HepG2 (cell line): ENCODE results near the gene VAPA. TPM values are rescaled to one million over a fixed set of nuclear protein-coding genes. Genes with fewer than 3 reads are reported as not detected.

ENCODE experiments used
- ATF3 ChIP-seq: sonication (generic); formaldehyde crosslinking; IDR thresholded peaks from 2 replicates; pipeline ENCODE4 v1.4.0; 2020; ENCODE audit warnings: missing genetic modification reagents
- CC2D1A ChIP-seq: sonication (generic); formaldehyde crosslinking; IDR thresholded peaks from 2 replicates; pipeline ENCODE4 v1.8.1; 2023; ENCODE audit warnings: mild to moderate bottlenecking, missing genetic modification reagents
- CHCHD3 ChIP-seq: sonication (generic); formaldehyde crosslinking; IDR thresholded peaks from 2 replicates; pipeline ENCODE4 v1.8.0; 2022; ENCODE audit warnings: mild to moderate bottlenecking, missing genetic modification reagents, moderate library complexity
- CREB1 ChIP-seq, 2 experiments: fragments of 450-650 bp in 1 of 2; IDR thresholded peaks; 2 replicates each; pipeline ENCODE4 v1.6.1; 2016 to 2017; ENCODE audit warnings: control low read depth in 1 of 2, mild to moderate bottlenecking in 1 of 2, missing compliant biosample characterization in 1 of 2, missing genetic modification characterization in 1 of 2
- KDM5A ChIP-seq: fragments of 200-600 bp; sonication (generic); IDR thresholded peaks from 2 replicates; pipeline ENCODE4 v1.7.0; 2018; ENCODE audit warnings: antibody characterized with exemption, mild to moderate bottlenecking, low read length, borderline replicate concordance
- KDM6A ChIP-seq: IDR thresholded peaks from 2 replicates; pipeline ENCODE4 v1.6.1; 2016; ENCODE audit warnings: low read depth
- NFKBIZ ChIP-seq: IDR thresholded peaks from 2 replicates; pipeline ENCODE4 v1.6.1; 2018; ENCODE audit warnings: missing genetic modification reagents, missing compliant biosample characterization
- NFYC ChIP-seq: IDR thresholded peaks from 2 replicates; pipeline ENCODE4 v1.6.1; 2016; ENCODE audit warnings: missing genetic modification reagents, missing compliant biosample characterization
- RARA ChIP-seq: IDR thresholded peaks from 2 replicates; pipeline ENCODE4 v1.6.1; 2016; ENCODE audit warnings: missing genetic modification reagents, missing compliant biosample characterization
- SUZ12 ChIP-seq: fragments of 150-350 bp; IDR thresholded peaks from 2 replicates; pipeline ENCODE4 v1.6.1; 2014; ENCODE audit warnings: low read depth, low read length
- ZBTB40 ChIP-seq, 2 experiments: fragments of 450-650 bp in 1 of 2; sonication (generic) in 1 of 2; formaldehyde crosslinking in 1 of 2; IDR thresholded peaks; 2 replicates each; pipeline versions ENCODE4 v1.6.1 to v1.8.0; 2016 to 2022; ENCODE audit warnings: antibody characterized with exemption in 1 of 2, mild to moderate bottlenecking in 1 of 2, missing genetic modification reagents in 1 of 2
- ZFX ChIP-seq: sonication (generic); formaldehyde crosslinking; IDR thresholded peaks from 2 replicates; pipeline ENCODE4 v1.4.0; 2020; ENCODE audit warnings: mild to moderate bottlenecking, low read depth, missing genetic modification reagents, moderate library complexity
- ZNF484 ChIP-seq: sonication (generic); formaldehyde crosslinking; IDR thresholded peaks from 2 replicates; pipeline ENCODE4 v1.5.1; 2020; ENCODE audit warnings: mild to moderate bottlenecking, low read depth, missing genetic modification reagents, borderline replicate concordance
- ZNF503 ChIP-seq: sonication (generic); formaldehyde crosslinking; IDR thresholded peaks from 2 replicates; pipeline ENCODE4 v1.4.0; 2020; ENCODE audit warnings: missing genetic modification reagents
- ZNF580 ChIP-seq: IDR thresholded peaks from 2 replicates; pipeline ENCODE4 v1.6.1; 2016; ENCODE audit warnings: low read depth, borderline replicate concordance
- ZNF619 ChIP-seq: sonication (generic); formaldehyde crosslinking; IDR thresholded peaks from 2 replicates; pipeline ENCODE4 v1.4.0; 2020; ENCODE audit warnings: mild to moderate bottlenecking, missing genetic modification reagents
- ZNF652 ChIP-seq: IDR thresholded peaks from 2 replicates; pipeline ENCODE4 v1.6.1; 2016; ENCODE audit warnings: low read depth, borderline replicate concordance
- polyA plus RNA-seq, 8 experiments: library from polyadenylated mRNA; depleted of rRNA in 3 of 8; stranded (reverse) in 7 of 8; unstranded in 1 of 8; fragments of >200 nt; fragmentation: Illumina TruSeq in 4 of 8; extraction: Trizol in 4 of 8; gene quantifications; 2 replicates each; pipeline versions ENCODE4 v1.2.1 to v1.2.3, GENCODE V29; 2011 to 2016; ENCODE audit warnings: low read depth in 4 of 8, missing spikeins in 1 of 8, mixed read lengths in 1 of 8; ENCODE audit not compliant: insufficient read depth in 1 of 8
- total RNA-seq, 5 experiments: library from RNA; depleted of rRNA; stranded (reverse); fragments of >200 nt; fragmentation: Illumina TruSeq; extraction: Trizol; gene quantifications; 2 replicates each; pipeline ENCODE4 v1.2.3, GENCODE V29; 2016; ENCODE audit warnings: low read depth in 1 of 5

The VAPA gene
- total and polyA plus RNA-seq, 2 of the 13 experiments (the other 11 are each of a cell fraction or from before 2014, with no cell fraction given) = 167 to 294 TPM

GRCh38 chr18:9898792-9899549 lies 14.8 kb upstream of the VAPA start (continued):
- TF ChIP-seq RARA (peak; percentile 65), NFKBIZ (CRISPR knock-in tag) (no peak), CHCHD3 (CRISPR knock-in tag) (no peak), NFYC (no peak), SUZ12 (no peak), KDM5A (no peak), ZBTB40 (IDR thresholded peaks at IDR 0.05) (no peak), ZBTB40 (CRISPR knock-in tag; IDR thresholded peaks at IDR 0.05) (no peak), CREB1 (IDR thresholded peaks at IDR 0.05) (no peak), CREB1 (CRISPR knock-in tag; IDR thresholded peaks at IDR 0.05) (peak; percentile 32; the same call in 1 of the 2 replicates), ZNF580 (CRISPR knock-in tag) (0 out of 2 replicates have a peak, but pooled peaks have one; percentile 20), KDM6A (CRISPR knock-in tag) (0 out of 2 replicates have a peak, but pooled peaks have one; percentile 19), ZNF652 (CRISPR knock-in tag) (no peak), CC2D1A (CRISPR knock-in tag) (no peak), ZNF503 (no peak), ZNF484 (CRISPR knock-in tag) (no peak), ATF3 (CRISPR knock-in tag) (peak; percentile 68), ZFX (CRISPR knock-in tag) (no peak), ZNF619 (CRISPR knock-in tag) (no peak)
